GM12878 (cell line): ENCODE measurements around the gene NFE2L3. TPM values are rescaled to one million over a fixed set of nuclear protein-coding genes. Genes with fewer than 3 reads are reported as not detected.
"Not testable (repeated sequence)": the region's sequence is repeated elsewhere in the genome, so short reads cannot be mapped to it uniquely, and the experiment has no call there.

Experiments
- ATAC-seq: fragments of 200-7000 bp; cut with Tn5 transposase; 3 replicates; pipeline ENCODE4 v1.9.1; 2020; ENCODE audit warnings: mild to moderate bottlenecking, moderate library complexity
- BruUV-seq: library from RNA; stranded (reverse); fragments of 400-500 nt; replicated peaks from 2 replicates; lab custom pipeline; 2021; lab: Mats Ljungman, UMichigan
- CTCF ChIA-PET: fragments of 300-600 bp; sonication (Branson Sonifier 250); formaldehyde crosslinking; extraction: SDS; loops from one replicate; lab custom pipeline; 2021; ENCODE audit warnings: inconsistent platforms; lab: Yijun Ruan, JAX
- POLR2A ChIA-PET: fragments of 350-600 bp; formaldehyde crosslinking; extraction: SDS; loops from one replicate; lab custom pipeline; 2021; ENCODE audit warnings: inconsistent platforms; lab: Charles Lee
- RAD21 ChIA-PET: fragments of 300-600 bp; sonication (Branson Sonifier 250); formaldehyde crosslinking; loops from one replicate; lab custom pipeline; 2023; ENCODE audit warnings: antibody characterized with exemption; ENCODE audit not compliant: unreplicated experiment; lab: Charles Lee
- SMC1A ChIA-PET: fragments of 300-600 bp; sonication (Branson Sonifier 250); formaldehyde crosslinking; loops from one replicate; lab custom pipeline; 2023; ENCODE audit not compliant: unreplicated experiment, uncharacterized antibody; lab: Charles Lee
- DNase-seq: peaks from one replicate; pipeline ENCODE4 v3.0.0-alpha.2; 2011; ENCODE audit warnings: low read depth, low spot score
- FAIRE-seq: peaks from 3 replicates; lab custom pipeline; 2011; peaks lifted over from hg19 to GRCh38; lab: Jason Lieb, UNC
- H2AFZ ChIP-seq: 2 replicates; pipeline ENCODE4 v1.6.0; 2011; ENCODE audit warnings: low read depth, low read length, control low read depth; ENCODE audit not compliant: control insufficient read depth
- H3K27ac ChIP-seq: 2 replicates; pipeline ENCODE4 v1.5.1; 2011; ENCODE audit warnings: control low read depth; ENCODE audit not compliant: control insufficient read depth, insufficient read depth
- H3K27me3 ChIP-seq, 2 experiments: replicated peaks in 1 of 2; 2 replicates each; pipeline versions ENCODE4 v1.6.0 to v1.6.1; 2011; ENCODE audit warnings: low read length in 1 of 2; ENCODE audit not compliant: control insufficient read depth in 2 of 2, insufficient read depth in 2 of 2
- H3K36me3 ChIP-seq, 2 experiments: 2 replicates each; pipeline ENCODE4 v1.5.1; 2011; ENCODE audit warnings: low read length in 1 of 2; ENCODE audit not compliant: control insufficient read depth in 2 of 2, insufficient read depth in 2 of 2
- H3K4me1 ChIP-seq: 2 replicates; pipeline ENCODE4 v1.6.1; 2011; ENCODE audit warnings: mild to moderate bottlenecking, low read length, moderate library complexity, mixed read lengths; ENCODE audit not compliant: control insufficient read depth, insufficient read depth
- H3K4me2 ChIP-seq: 2 replicates; pipeline ENCODE4 v1.6.0; 2011; ENCODE audit warnings: control low read depth; ENCODE audit not compliant: control insufficient read depth, insufficient read depth
- H3K4me3 ChIP-seq: fragments of 200-600 bp; sonication (generic); 2 replicates; pipeline ENCODE4 v1.5.1; 2016
- H3K79me2 ChIP-seq: 2 replicates; pipeline ENCODE4 v1.6.0; 2011; ENCODE audit warnings: low read length; ENCODE audit not compliant: control insufficient read depth, insufficient read depth
- H3K9ac ChIP-seq: 2 replicates; pipeline ENCODE4 v1.8.0; 2011; ENCODE audit warnings: low read length, control low read depth, mixed read lengths; ENCODE audit not compliant: control insufficient read depth, insufficient read depth
- H3K9me3 ChIP-seq: replicated peaks from 3 replicates; pipeline ENCODE4 v1.5.1; 2011; ENCODE audit warnings: mild to moderate bottlenecking, low read length; ENCODE audit not compliant: control insufficient read depth, insufficient read depth
- H4K20me1 ChIP-seq: 2 replicates; pipeline ENCODE4 v1.6.0; 2011; ENCODE audit not compliant: control insufficient read depth, insufficient read depth
- WGBS: methylation state at CpG from one replicate; pipeline ENCODE4 v1.1.6; 2016; ENCODE audit warnings: low lambda C conversion rate; ENCODE audit not compliant: insufficient replicate concordance, insufficient coverage; ENCODE audit errors: missing lambda C conversion rate; 5-methylcytosine and 5-hydroxymethylcytosine counted together
- in situ Hi-C: fragments of 300-500 bp; cut with MboI; formaldehyde crosslinking; loops from 9 replicates; pipeline ENCODE4 v1.14.3; 2018; ENCODE audit warnings: mixed read lengths
- intact Hi-C: fragments of 100-400 bp; cut with micrococcal nuclease; formaldehyde crosslinking; loops from one replicate; pipeline ENCODE4 v1.14.2; 2022; ENCODE audit not compliant: unreplicated experiment
- polyA plus RNA-seq, 11 experiments: library from polyadenylated mRNA; depleted of rRNA in 4 of 11; unstranded in 6 of 11; stranded (reverse) in 5 of 11; fragments of >200 nt; fragmentation: Nextera tagmentation in 4 of 11; fragmentation: Illumina TruSeq in 1 of 11; extraction: Ambion mirVana in 4 of 11; extraction: Trizol in 1 of 11; gene quantifications; 1 replicate in 1 of 11; 2 replicates in 10 of 11; pipeline versions ENCODE4 v1.2.1 to v1.2.3, GENCODE V29; 2011 to 2016; ENCODE audit warnings: inconsistent platforms in 2 of 11, missing spikeins in 2 of 11, low read depth in 1 of 11
- total RNA-seq, 4 experiments: library from RNA; depleted of rRNA in 3 of 4; stranded (reverse); fragments of >200 nt in 3 of 4; fragmentation: Illumina TruSeq in 1 of 4; extraction: Trizol in 1 of 4; gene quantifications; 2 replicates each; pipeline versions ENCODE4 v1.2.1 to v1.2.3, GENCODE V29; 2013 to 2021

Gene NFE2L3
- total and polyA plus RNA-seq, 10 of the 15 experiments (the other 5 are each of a cell fraction or from before 2014, with no cell fraction given), result 4.4 to 34.9 (median 13.0) TPM

DNA sequence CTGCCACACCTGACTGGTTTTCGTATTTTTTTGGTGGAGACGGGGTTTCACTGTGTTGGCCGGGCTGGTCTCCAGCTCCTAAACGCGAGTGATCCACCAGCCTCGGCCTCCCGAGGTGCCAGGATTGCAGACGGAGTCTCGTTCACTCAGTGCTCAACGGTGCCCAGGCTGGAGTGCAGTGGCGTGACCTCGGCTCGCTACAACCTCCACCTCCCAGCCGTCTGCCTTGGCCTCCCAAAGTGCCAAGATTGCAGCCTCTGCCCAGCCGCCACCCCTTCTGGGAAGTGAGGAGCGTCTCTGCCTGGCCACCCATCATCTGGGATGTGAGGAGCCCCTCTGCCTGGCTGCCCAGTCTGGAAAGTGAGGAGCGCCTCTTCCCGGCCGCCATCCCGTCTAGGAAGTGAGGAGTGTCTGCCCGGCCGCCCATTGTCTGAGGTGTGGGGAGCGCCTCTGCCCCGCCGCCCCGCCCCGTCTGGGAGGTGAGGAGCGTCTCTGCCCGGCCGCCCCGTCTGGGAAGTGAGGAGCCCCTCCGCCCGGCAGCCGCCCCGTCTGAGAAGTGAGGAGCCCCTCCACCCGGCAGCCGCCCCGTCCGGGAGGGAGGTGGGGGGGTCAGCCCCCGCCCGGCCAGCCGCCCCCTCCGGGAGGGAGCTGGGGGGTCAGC, 4.2 kb upstream of the NFE2L3 start:
- H3K4me2 ChIP-seq, H3K9ac ChIP-seq, in situ Hi-C loops, BruUV-seq, H3K9me3 ChIP-seq, SMC1A ChIA-PET, H4K20me1 ChIP-seq, intact Hi-C loops, DNase-seq, FAIRE-seq, H2AFZ ChIP-seq, H3K4me1 ChIP-seq, CTCF ChIA-PET, ATAC-seq, H3K36me3 ChIP-seq, POLR2A ChIA-PET, H3K27me3 ChIP-seq, H3K27ac ChIP-seq, H3K4me3 ChIP-seq, RAD21 ChIA-PET: not testable (repeated sequence)
- H3K79me2 ChIP-seq, result peaks cover 14% of the 10 kb centered on the region
- 95% methylated on average over 31 of the region's 43 CpGs for WGBS

DNA sequence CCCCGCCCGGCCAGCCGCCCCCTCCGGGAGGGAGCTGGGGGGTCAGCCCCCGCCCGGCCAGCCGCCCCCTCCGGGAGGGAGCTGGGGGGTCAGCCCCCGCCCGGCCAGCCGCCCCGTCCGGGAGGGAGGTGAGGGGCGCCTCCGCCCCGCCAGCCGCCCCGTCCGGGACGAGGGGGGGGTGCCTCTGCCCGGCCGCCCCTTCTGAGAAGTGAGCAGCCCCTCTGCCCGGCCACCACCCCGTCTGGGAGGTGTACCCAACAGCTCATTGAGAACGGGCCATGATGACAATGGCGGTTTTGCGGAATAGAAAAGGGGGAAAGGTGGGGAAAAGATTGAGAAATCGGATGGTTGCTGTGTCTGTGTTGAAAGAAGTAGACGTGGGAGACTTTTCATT, 3.7 kb upstream of the NFE2L3 start:
- POLR2A ChIA-PET, CTCF ChIA-PET: not testable (repeated sequence)

More for the DNA sequence above, 3.7 kb upstream of the NFE2L3 start:
- intact Hi-C loops, H3K9ac ChIP-seq, H3K9me3 ChIP-seq, in situ Hi-C loops, SMC1A ChIA-PET, H3K4me2 ChIP-seq, H4K20me1 ChIP-seq, H3K36me3 ChIP-seq, H3K4me1 ChIP-seq, H3K27ac ChIP-seq, BruUV-seq, DNase-seq, H3K27me3 ChIP-seq, ATAC-seq, H2AFZ ChIP-seq, FAIRE-seq, H3K4me3 ChIP-seq: not testable (repeated sequence)
- H3K79me2 ChIP-seq, result peaks cover 19% of the 10 kb centered on the region
- WGBS, result 81% methylated on average over 4 of the region's 29 CpGs
- RAD21 ChIA-PET, result interaction anchor here (0.7 kb wide), 1 partner anchor 206 kb away, joined by 3 read pairs; no protein-coding TSS in a partner anchor
